Ishikawa (cell line): Measurements from ENCODE around the gene PRG3.

Source experiments
- CEBPB ChIP-seq: IDR thresholded peaks from 2 replicates; pipeline ENCODE4 v1.6.1; 2012
- EP300 ChIP-seq: IDR thresholded peaks from 2 replicates; pipeline ENCODE4 v1.6.1; 2012; ENCODE audit warnings: borderline replicate concordance
- MAX ChIP-seq: IDR thresholded peaks from 2 replicates; pipeline ENCODE4 v1.6.1; 2012
- TAF1 ChIP-seq: IDR thresholded peaks from 2 replicates; pipeline ENCODE4 v1.6.1; 2012; ENCODE audit warnings: low read depth, mild to moderate bottlenecking
- TEAD4 ChIP-seq: IDR thresholded peaks from 2 replicates; pipeline ENCODE4 v1.6.1; 2012
- TF ChIP-seq, protein P1 (sequence below): IDR thresholded peaks from 2 replicates; pipeline ENCODE4 v1.6.1; 2012; ENCODE audit warnings: low read depth, mild to moderate bottlenecking

- TF ChIP-seq, protein P1, sequence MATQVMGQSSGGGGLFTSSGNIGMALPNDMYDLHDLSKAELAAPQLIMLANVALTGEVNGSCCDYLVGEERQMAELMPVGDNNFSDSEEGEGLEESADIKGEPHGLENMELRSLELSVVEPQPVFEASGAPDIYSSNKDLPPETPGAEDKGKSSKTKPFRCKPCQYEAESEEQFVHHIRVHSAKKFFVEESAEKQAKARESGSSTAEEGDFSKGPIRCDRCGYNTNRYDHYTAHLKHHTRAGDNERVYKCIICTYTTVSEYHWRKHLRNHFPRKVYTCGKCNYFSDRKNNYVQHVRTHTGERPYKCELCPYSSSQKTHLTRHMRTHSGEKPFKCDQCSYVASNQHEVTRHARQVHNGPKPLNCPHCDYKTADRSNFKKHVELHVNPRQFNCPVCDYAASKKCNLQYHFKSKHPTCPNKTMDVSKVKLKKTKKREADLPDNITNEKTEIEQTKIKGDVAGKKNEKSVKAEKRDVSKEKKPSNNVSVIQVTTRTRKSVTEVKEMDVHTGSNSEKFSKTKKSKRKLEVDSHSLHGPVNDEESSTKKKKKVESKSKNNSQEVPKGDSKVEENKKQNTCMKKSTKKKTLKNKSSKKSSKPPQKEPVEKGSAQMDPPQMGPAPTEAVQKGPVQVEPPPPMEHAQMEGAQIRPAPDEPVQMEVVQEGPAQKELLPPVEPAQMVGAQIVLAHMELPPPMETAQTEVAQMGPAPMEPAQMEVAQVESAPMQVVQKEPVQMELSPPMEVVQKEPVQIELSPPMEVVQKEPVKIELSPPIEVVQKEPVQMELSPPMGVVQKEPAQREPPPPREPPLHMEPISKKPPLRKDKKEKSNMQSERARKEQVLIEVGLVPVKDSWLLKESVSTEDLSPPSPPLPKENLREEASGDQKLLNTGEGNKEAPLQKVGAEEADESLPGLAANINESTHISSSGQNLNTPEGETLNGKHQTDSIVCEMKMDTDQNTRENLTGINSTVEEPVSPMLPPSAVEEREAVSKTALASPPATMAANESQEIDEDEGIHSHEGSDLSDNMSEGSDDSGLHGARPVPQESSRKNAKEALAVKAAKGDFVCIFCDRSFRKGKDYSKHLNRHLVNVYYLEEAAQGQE: no peak
- no peak for TF ChIP-seq EP300
- TF ChIP-seq TAF1: no peak
- no peak for TF ChIP-seq TEAD4
- no peak for TF ChIP-seq CEBPB
- no peak for TF ChIP-seq MAX
Observed at GRCh38 chr11:57327721-57328120, 53.2 kb downstream of the PRG3 start.
